GM12878 (cell line): ENCODE results near the gene CCDC85B. TPM values are rescaled to one million over a fixed set of nuclear protein-coding genes. Genes with fewer than 3 reads are reported as not detected.

Source experiments
- BCL11A ChIP-seq: IDR thresholded peaks from 2 replicates; pipeline ENCODE4 v1.6.1; 2011; ENCODE audit warnings: low read depth, low read length
- BHLHE40 ChIP-seq, 2 experiments: fragments of 450-650 bp in 1 of 2; IDR thresholded peaks; 2 replicates each; pipeline ENCODE4 v1.6.1; 2011 to 2017; ENCODE audit warnings: low read depth in 2 of 2, borderline replicate concordance in 1 of 2, improper control_type of control experiment in 1 of 2, low read length in 1 of 2, mild to moderate bottlenecking in 1 of 2
- BRCA1 ChIP-seq: IDR thresholded peaks from 2 replicates; pipeline ENCODE4 v1.6.1; 2011; ENCODE audit warnings: low read depth, low read length, improper control_type of control experiment
- CREB1 ChIP-seq: IDR thresholded peaks from 2 replicates; pipeline ENCODE4 v1.6.1; 2012; ENCODE audit warnings: low read depth, mild to moderate bottlenecking, inconsistent platforms
- EED ChIP-seq: sonication (generic); IDR thresholded peaks from 2 replicates; pipeline ENCODE4 v1.6.1; 2016; ENCODE audit warnings: antibody characterized with exemption, low read depth
- HDGF ChIP-seq: fragments of 450-650 bp; IDR thresholded peaks from 2 replicates; pipeline ENCODE4 v1.6.1; 2016; ENCODE audit warnings: antibody characterized with exemption
- IKZF2 ChIP-seq, 2 experiments: fragments of 450-650 bp; IDR thresholded peaks; 2 replicates each; pipeline ENCODE4 v1.6.1; 2017; ENCODE audit warnings: mild to moderate bottlenecking in 2 of 2, moderate library complexity in 2 of 2
- KDM1A ChIP-seq: fragments of 200-600 bp; sonication (generic); IDR thresholded peaks from 2 replicates; pipeline ENCODE4 v1.6.1; 2016; ENCODE audit warnings: borderline replicate concordance
- MEF2B ChIP-seq: fragments of 450-650 bp; IDR thresholded peaks from 2 replicates; pipeline ENCODE4 v1.6.1; 2018; ENCODE audit warnings: mild to moderate bottlenecking, moderate library complexity; ENCODE audit not compliant: partially characterized antibody, poor library complexity, severe bottlenecking
- NFIC ChIP-seq: IDR thresholded peaks from 2 replicates; pipeline ENCODE4 v1.6.1; 2012; ENCODE audit warnings: low read depth, mild to moderate bottlenecking, inconsistent platforms, low read length, moderate library complexity
- NFYB ChIP-seq: IDR thresholded peaks from 2 replicates; pipeline ENCODE4 v1.6.1; 2011; ENCODE audit warnings: low read depth, mild to moderate bottlenecking, low read length, improper control_type of control experiment, moderate library complexity; ENCODE audit not compliant: insufficient read depth
- PAX5 ChIP-seq: IDR thresholded peaks from 2 replicates; pipeline ENCODE4 v1.6.1; 2011; ENCODE audit warnings: low read depth, low read length, borderline replicate concordance
- PML ChIP-seq: IDR thresholded peaks from 2 replicates; pipeline ENCODE4 v1.6.1; 2012; ENCODE audit warnings: low read length, inconsistent platforms
- SUPT20H ChIP-seq: IDR thresholded peaks from 2 replicates; pipeline ENCODE4 v1.6.1; 2011; ENCODE audit warnings: low read depth, mild to moderate bottlenecking, low read length, moderate library complexity, borderline replicate concordance; ENCODE audit not compliant: control insufficient read depth
- TCF7 ChIP-seq: IDR thresholded peaks from 2 replicates; pipeline ENCODE4 v1.6.1; 2014; ENCODE audit warnings: antibody characterized with exemption, borderline replicate concordance
- ZBED1 ChIP-seq: IDR thresholded peaks from 2 replicates; pipeline ENCODE4 v1.6.1; 2016; ENCODE audit warnings: borderline replicate concordance
- polyA plus RNA-seq, 11 experiments: library from polyadenylated mRNA; depleted of rRNA in 4 of 11; unstranded in 6 of 11; stranded (reverse) in 5 of 11; fragments of >200 nt; fragmentation: Nextera tagmentation in 4 of 11; fragmentation: Illumina TruSeq in 1 of 11; extraction: Ambion mirVana in 4 of 11; extraction: Trizol in 1 of 11; gene quantifications; 1 replicate in 1 of 11; 2 replicates in 10 of 11; pipeline versions ENCODE4 v1.2.1 to v1.2.3, GENCODE V29; 2011 to 2016; ENCODE audit warnings: inconsistent platforms in 2 of 11, missing spikeins in 2 of 11, low read depth in 1 of 11
- total RNA-seq, 4 experiments: library from RNA; depleted of rRNA in 3 of 4; stranded (reverse); fragments of >200 nt in 3 of 4; fragmentation: Illumina TruSeq in 1 of 4; extraction: Trizol in 1 of 4; gene quantifications; 2 replicates each; pipeline versions ENCODE4 v1.2.1 to v1.2.3, GENCODE V29; 2013 to 2021
- TF ChIP-seq, protein P1 (sequence below): fragments of 450-650 bp; IDR thresholded peaks from 2 replicates; pipeline ENCODE4 v1.6.1; 2017; ENCODE audit warnings: mild to moderate bottlenecking, moderate library complexity
- TF ChIP-seq, protein P2 (sequence below): IDR thresholded peaks from 2 replicates; pipeline ENCODE4 v1.6.1; 2011; ENCODE audit warnings: low read depth, mild to moderate bottlenecking, low read length, moderate library complexity, borderline replicate concordance; ENCODE audit errors: extremely low read depth
- TF ChIP-seq, protein P3 (sequence below): fragments of 450-650 bp; formaldehyde crosslinking; IDR thresholded peaks from 2 replicates; pipeline ENCODE4 v1.5.0; 2022; ENCODE audit warnings: mild to moderate bottlenecking, missing genetic modification characterization
- TF ChIP-seq, protein P4 (sequence below): fragments of 450-650 bp; IDR thresholded peaks from 2 replicates; pipeline ENCODE4 v1.6.1; 2017; ENCODE audit warnings: mild to moderate bottlenecking

The CCDC85B gene
- total and polyA plus RNA-seq, 10 of the 15 experiments (the other 5 are each of a cell fraction or from before 2014, with no cell fraction given), result 0.32 to 114 (median 49.5) TPM

DNA sequence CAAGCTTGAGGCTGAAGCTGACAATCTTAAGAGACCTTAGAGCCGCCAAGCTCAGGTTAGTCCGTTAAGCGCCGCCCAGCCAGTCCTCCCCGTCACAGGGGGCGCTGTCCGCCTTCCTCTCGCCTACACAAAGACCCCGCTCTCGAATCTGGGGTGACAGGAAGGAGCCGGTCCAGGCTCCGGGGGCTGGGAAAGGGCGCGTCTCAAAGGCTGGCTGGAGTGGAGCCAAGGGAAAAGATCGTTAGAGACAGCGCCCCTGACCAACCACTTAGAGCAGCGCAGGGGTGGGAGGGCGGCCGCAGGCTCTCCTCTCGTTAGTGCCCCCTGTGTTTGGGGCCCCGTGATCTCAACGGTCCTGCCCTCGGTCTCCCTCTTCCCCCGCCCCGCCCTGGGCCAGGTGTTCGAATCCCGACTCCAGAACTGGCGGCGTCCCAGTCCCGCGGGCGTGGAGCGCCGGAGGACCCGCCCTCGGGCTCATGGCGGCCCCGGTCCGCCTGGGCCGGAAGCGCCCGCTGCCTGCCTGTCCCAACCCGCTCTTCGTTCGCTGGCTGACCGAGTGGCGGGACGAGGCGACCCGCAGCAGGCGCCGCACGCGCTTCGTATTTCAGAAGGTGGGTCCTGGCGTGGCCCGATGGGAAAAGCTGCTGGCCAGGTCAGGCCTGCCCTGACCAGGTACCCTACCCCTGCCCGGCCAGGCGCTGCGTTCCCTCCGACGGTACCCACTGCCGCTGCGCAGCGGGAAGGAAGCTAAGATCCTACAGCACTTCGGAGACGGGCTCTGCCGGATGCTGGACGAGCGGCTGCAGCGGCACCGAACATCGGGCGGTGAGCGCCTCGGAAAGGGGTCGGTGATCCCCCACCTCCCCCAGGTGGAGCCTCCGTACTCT is 30.0 kb upstream of the CCDC85B start, which contains the start of gene MUS81 (continued):
- TF ChIP-seq, protein P1, sequence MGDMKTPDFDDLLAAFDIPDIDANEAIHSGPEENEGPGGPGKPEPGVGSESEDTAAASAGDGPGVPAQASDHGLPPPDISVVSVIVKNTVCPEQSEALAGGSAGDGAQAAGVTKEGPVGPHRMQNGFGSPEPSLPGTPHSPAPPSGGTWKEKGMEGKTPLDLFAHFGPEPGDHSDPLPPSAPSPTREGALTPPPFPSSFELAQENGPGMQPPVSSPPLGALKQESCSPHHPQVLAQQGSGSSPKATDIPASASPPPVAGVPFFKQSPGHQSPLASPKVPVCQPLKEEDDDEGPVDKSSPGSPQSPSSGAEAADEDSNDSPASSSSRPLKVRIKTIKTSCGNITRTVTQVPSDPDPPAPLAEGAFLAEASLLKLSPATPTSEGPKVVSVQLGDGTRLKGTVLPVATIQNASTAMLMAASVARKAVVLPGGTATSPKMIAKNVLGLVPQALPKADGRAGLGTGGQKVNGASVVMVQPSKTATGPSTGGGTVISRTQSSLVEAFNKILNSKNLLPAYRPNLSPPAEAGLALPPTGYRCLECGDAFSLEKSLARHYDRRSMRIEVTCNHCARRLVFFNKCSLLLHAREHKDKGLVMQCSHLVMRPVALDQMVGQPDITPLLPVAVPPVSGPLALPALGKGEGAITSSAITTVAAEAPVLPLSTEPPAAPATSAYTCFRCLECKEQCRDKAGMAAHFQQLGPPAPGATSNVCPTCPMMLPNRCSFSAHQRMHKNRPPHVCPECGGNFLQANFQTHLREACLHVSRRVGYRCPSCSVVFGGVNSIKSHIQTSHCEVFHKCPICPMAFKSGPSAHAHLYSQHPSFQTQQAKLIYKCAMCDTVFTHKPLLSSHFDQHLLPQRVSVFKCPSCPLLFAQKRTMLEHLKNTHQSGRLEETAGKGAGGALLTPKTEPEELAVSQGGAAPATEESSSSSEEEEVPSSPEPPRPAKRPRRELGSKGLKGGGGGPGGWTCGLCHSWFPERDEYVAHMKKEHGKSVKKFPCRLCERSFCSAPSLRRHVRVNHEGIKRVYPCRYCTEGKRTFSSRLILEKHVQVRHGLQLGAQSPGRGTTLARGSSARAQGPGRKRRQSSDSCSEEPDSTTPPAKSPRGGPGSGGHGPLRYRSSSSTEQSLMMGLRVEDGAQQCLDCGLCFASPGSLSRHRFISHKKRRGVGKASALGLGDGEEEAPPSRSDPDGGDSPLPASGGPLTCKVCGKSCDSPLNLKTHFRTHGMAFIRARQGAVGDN, result 0 out of 2 replicates have a peak, but pooled peaks have one; percentile 6
- TF ChIP-seq EED (peak; percentile 68; the same call in 1 of the 2 replicates), MEF2B (no peak), NFIC (no peak), NFYB (peak; percentile 78; the same call in 1 of the 2 replicates), HDGF (no peak), KDM1A (no peak), BCL11A (no peak), PML (no peak), BRCA1 (no peak), TCF7 (no peak), SUPT20H (no peak), ZBED1 (no peak), CREB1 (no peak), IKZF2 (IDR thresholded peaks at IDR 0.05) (peak; percentile 65 to 71), BHLHE40 (IDR thresholded peaks at IDR 0.05; ENCODE audit: borderline replicate concordance in 1 of 2, low read depth in 2 of 2, low read length in 1 of 2) (peak in 1 of 2 experiments; percentile 24; a peak in 1 of 4 replicates), PAX5 (no peak)
- TF ChIP-seq, protein P2, sequence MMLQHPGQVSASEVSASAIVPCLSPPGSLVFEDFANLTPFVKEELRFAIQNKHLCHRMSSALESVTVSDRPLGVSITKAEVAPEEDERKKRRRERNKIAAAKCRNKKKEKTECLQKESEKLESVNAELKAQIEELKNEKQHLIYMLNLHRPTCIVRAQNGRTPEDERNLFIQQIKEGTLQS, result no peak
- TF ChIP-seq, protein P3, sequence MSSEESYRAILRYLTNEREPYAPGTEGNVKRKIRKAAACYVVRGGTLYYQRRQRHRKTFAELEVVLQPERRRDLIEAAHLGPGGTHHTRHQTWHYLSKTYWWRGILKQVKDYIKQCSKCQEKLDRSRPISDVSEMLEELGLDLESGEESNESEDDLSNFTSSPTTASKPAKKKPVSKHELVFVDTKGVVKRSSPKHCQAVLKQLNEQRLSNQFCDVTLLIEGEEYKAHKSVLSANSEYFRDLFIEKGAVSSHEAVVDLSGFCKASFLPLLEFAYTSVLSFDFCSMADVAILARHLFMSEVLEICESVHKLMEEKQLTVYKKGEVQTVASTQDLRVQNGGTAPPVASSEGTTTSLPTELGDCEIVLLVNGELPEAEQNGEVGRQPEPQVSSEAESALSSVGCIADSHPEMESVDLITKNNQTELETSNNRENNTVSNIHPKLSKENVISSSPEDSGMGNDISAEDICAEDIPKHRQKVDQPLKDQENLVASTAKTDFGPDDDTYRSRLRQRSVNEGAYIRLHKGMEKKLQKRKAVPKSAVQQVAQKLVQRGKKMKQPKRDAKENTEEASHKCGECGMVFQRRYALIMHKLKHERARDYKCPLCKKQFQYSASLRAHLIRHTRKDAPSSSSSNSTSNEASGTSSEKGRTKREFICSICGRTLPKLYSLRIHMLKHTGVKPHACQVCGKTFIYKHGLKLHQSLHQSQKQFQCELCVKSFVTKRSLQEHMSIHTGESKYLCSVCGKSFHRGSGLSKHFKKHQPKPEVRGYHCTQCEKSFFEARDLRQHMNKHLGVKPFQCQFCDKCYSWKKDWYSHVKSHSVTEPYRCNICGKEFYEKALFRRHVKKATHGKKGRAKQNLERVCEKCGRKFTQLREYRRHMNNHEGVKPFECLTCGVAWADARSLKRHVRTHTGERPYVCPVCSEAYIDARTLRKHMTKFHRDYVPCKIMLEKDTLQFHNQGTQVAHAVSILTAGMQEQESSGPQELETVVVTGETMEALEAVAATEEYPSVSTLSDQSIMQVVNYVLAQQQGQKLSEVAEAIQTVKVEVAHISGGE (CRISPR knock-in tag), result 0 out of 2 replicates have a peak, but pooled peaks have one; percentile 4
- TF ChIP-seq, protein P4, sequence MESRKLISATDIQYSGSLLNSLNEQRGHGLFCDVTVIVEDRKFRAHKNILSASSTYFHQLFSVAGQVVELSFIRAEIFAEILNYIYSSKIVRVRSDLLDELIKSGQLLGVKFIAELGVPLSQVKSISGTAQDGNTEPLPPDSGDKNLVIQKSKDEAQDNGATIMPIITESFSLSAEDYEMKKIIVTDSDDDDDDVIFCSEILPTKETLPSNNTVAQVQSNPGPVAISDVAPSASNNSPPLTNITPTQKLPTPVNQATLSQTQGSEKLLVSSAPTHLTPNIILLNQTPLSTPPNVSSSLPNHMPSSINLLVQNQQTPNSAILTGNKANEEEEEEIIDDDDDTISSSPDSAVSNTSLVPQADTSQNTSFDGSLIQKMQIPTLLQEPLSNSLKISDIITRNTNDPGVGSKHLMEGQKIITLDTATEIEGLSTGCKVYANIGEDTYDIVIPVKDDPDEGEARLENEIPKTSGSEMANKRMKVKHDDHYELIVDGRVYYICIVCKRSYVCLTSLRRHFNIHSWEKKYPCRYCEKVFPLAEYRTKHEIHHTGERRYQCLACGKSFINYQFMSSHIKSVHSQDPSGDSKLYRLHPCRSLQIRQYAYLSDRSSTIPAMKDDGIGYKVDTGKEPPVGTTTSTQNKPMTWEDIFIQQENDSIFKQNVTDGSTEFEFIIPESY, result no peak
